OCI-LY3 (cell line): ENCODE data around the gene PTX3.

Experiments
- H2AFZ ChIP-seq: fragments of 200-600, 300-600 bp; shearing (Covaris generic); 2 replicates; pipeline ENCODE4 v1.6.0; 2014; ENCODE audit warnings: antibody characterized with exemption, low read depth, low read length
- H3K27ac ChIP-seq: fragments of 200-600, 300-600 bp; sonication (generic); 2 replicates; pipeline ENCODE4 v1.5.1; 2014; ENCODE audit warnings: mild to moderate bottlenecking, low read length, moderate library complexity, mixed read lengths
- H3K27me3 ChIP-seq: fragments of 200-600, 300-600 bp; sonication (generic); 2 replicates; pipeline ENCODE4 v1.6.1; 2014; ENCODE audit warnings: low read depth, low read length, mixed read lengths
- H3K36me3 ChIP-seq: fragments of 200-600, 300-600 bp; sonication (generic); replicated peaks from 2 replicates; pipeline ENCODE3; 2014; ENCODE audit warnings: low read depth, low read length, mixed read lengths
- H3K4me1 ChIP-seq: fragments of 300-600, 200-600 bp; sonication (generic); 2 replicates; pipeline ENCODE4 v1.6.1; 2014; ENCODE audit warnings: low read length, mixed read lengths
- H3K4me2 ChIP-seq: fragments of 200-600, 300-600 bp; sonication (generic); 2 replicates; pipeline ENCODE4 v1.6.1; 2014; ENCODE audit warnings: low read length, mixed read lengths
- H3K4me3 ChIP-seq: fragments of 300-600, 200-600 bp; sonication (generic); 2 replicates; pipeline ENCODE4 v1.5.1; 2014; ENCODE audit warnings: antibody characterized with exemption, mild to moderate bottlenecking, low read length, moderate library complexity
- H3K79me2 ChIP-seq: fragments of 300-600, 200-600 bp; shearing (Covaris generic); 2 replicates; pipeline ENCODE4 v1.6.1; 2014; ENCODE audit warnings: mild to moderate bottlenecking, low read length, mixed read lengths
- H3K9ac ChIP-seq: fragments of 300-600, 200-600 bp; shearing (Covaris generic); 2 replicates; pipeline ENCODE4 v1.6.0; 2014; ENCODE audit warnings: mild to moderate bottlenecking, low read length, moderate library complexity
- H3K9me3 ChIP-seq: fragments of 200-600, 300-600 bp; shearing (Covaris generic); 2 replicates; pipeline ENCODE4 v1.6.1; 2014; ENCODE audit warnings: low read length, mixed read lengths; ENCODE audit not compliant: insufficient read depth
- H4K20me1 ChIP-seq: fragments of 200-600, 300-600 bp; sonication (generic); 2 replicates; pipeline ENCODE4 v1.6.1; 2016; ENCODE audit warnings: low read length, mixed read lengths; ENCODE audit not compliant: insufficient read depth
- CTCF ChIP-seq: fragments of 200-600, 300-600 bp; sonication (generic); IDR thresholded peaks from 2 replicates; pipeline ENCODE4 v1.5.1; 2014; ENCODE audit warnings: antibody characterized with exemption, low read length, low read depth
- EZH2phosphoT487 ChIP-seq: fragments of 200-600 bp; shearing (Covaris generic); IDR thresholded peaks from 2 replicates; pipeline ENCODE4 v1.6.1; 2018; ENCODE audit warnings: antibody characterized with exemption, mixed run types, low read depth

Gene PTX3

GRCh38 chr3:157408499-157409149 lies 28.0 kb upstream of the PTX3 start:
- H3K9ac ChIP-seq: no peak overlapping the region
- 0 out of 2 replicates have a peak, but pooled peaks cover 3% of the 10 kb centered on the region for H3K27me3 ChIP-seq
- H3K27ac ChIP-seq: no peak overlapping the region
- H3K36me3 ChIP-seq: no peaks in the 10 kb centered on the region
- H3K4me3 ChIP-seq: no peak overlapping the region
- H3K4me1 ChIP-seq: peaks cover 8% of the 10 kb centered on the region; the same call in 1 of the 2 replicates
- H4K20me1 ChIP-seq: no peaks in the 10 kb centered on the region
- H3K79me2 ChIP-seq: no peaks in the 10 kb centered on the region
- no peak overlapping the region for H3K4me2 ChIP-seq
- TF ChIP-seq EZH2phosphoT487 (no peak), CTCF (no peak)
- no peak overlapping the region for H2AFZ ChIP-seq
- H3K9me3 ChIP-seq: no peaks in the 10 kb centered on the region

GRCh38 chr3:157409516-157409915 lies 27.1 kb upstream of the PTX3 start:
- no peak for TF ChIP-seq EZH2phosphoT487
- TF ChIP-seq CTCF: no peak
- no peaks in the 10 kb centered on the region for H3K9me3 ChIP-seq
- no peaks in the 10 kb centered on the region for H4K20me1 ChIP-seq
- H3K9ac ChIP-seq: no peak overlapping the region
- H3K36me3 ChIP-seq: no peaks in the 10 kb centered on the region
- peaks cover 4% of the 10 kb centered on the region; the same call in 1 of the 2 replicates for H3K4me1 ChIP-seq
- H2AFZ ChIP-seq: no peak overlapping the region
- H3K4me2 ChIP-seq: no peak overlapping the region
- 0 out of 2 replicates have a peak, but pooled peaks cover 3% of the 10 kb centered on the region for H3K27me3 ChIP-seq
- no peak overlapping the region for H3K27ac ChIP-seq
- no peak overlapping the region for H3K4me3 ChIP-seq
- no peaks in the 10 kb centered on the region for H3K79me2 ChIP-seq

- Histone ChIP-seq H3K4me3 (no peak overlapping the region), H3K4me1 (0 out of 2 replicates have a peak, but pooled peaks cover 4% of the 10 kb centered on the region), H3K4me2 (no peak overlapping the region), H3K27ac (no peak overlapping the region), H3K36me3 (no peaks in the 10 kb centered on the region), H3K9ac (no peak overlapping the region), H4K20me1 (no peaks in the 10 kb centered on the region), H3K79me2 (no peaks in the 10 kb centered on the region), H3K9me3 (no peaks in the 10 kb centered on the region), H2AFZ (no peak overlapping the region), H3K27me3 (0 out of 2 replicates have a peak, but pooled peaks cover 3% of the 10 kb centered on the region)
- TF ChIP-seq CTCF (no peak), EZH2phosphoT487 (no peak)
Observed at GRCh38 chr3:157410945-157411344, 25.7 kb upstream of the PTX3 start.

GRCh38 chr3:157412323-157412855 lies 24.3 kb upstream of the PTX3 start:
- no peaks in the 10 kb centered on the region for H3K36me3 ChIP-seq
- H3K4me1 ChIP-seq: 0 out of 2 replicates have a peak, but pooled peaks cover 4% of the 10 kb centered on the region
- H3K4me2 ChIP-seq: no peak overlapping the region
- TF ChIP-seq CTCF (no peak), EZH2phosphoT487 (no peak)
- H3K4me3 ChIP-seq: no peak overlapping the region
- H4K20me1 ChIP-seq: no peaks in the 10 kb centered on the region
- no peak overlapping the region for H3K9ac ChIP-seq
- H2AFZ ChIP-seq: no peak overlapping the region
- 0 out of 2 replicates have a peak, but pooled peaks cover 3% of the 10 kb centered on the region for H3K27me3 ChIP-seq
- no peaks in the 10 kb centered on the region for H3K79me2 ChIP-seq
- no peaks in the 10 kb centered on the region for H3K9me3 ChIP-seq
- H3K27ac ChIP-seq: no peak overlapping the region
